Peyer's patch (tissue), 4 donors: Measurements from ENCODE around the gene POPDC2. TPM values are rescaled to one million over a fixed set of nuclear protein-coding genes. Genes with fewer than 3 reads are reported as not detected.

Experiments used
- DNase-seq, 3 donors: peaks; one replicate each; pipeline ENCODE4 v3.0.0-alpha.2; 2017 to 2019
- H3K27ac ChIP-seq, 4 donors: fragments of 200-600 bp; sonication (generic); one replicate each; pipeline ENCODE4 v1.5.1; 2016 to 2019
- H3K27me3 ChIP-seq, 2 donors: fragments of 200-600 bp; sonication (generic); one replicate each; pipeline ENCODE4 v1.5.1; 2019
- H3K36me3 ChIP-seq, 3 donors: fragments of 200-600 bp; sonication (generic); one replicate each; pipeline ENCODE4 v1.5.1; 2016 to 2019
- H3K4me1 ChIP-seq, 4 donors: fragments of 200-600 bp; sonication (generic); one replicate each; pipeline ENCODE4 v1.5.1; 2016 to 2019
- H3K4me3 ChIP-seq, 4 donors: fragments of 200-600 bp; sonication (generic); 1 replicate in 3 of 4; 2 replicates in 1 of 4; pipeline ENCODE4 v1.5.1; 2016 to 2019; ENCODE audit warnings: mild to moderate bottlenecking in 1 of 4
- H3K9me3 ChIP-seq, 4 donors: fragments of 200-600 bp; sonication (generic); one replicate each; pipeline ENCODE4 v1.5.1; 2016 to 2019; ENCODE audit warnings: mild to moderate bottlenecking in 1 of 4
- POLR2A ChIP-seq, 2 donors: fragments of 450-650 bp; IDR thresholded peaks; one replicate each; pipeline ENCODE4 v1.5.1; 2017; ENCODE audit warnings: antibody characterized with exemption in 2 of 2, mild to moderate bottlenecking in 2 of 2, moderate library complexity in 2 of 2
- total RNA-seq, 4 donors: library from RNA; depleted of rRNA; stranded (reverse); fragments of >200 nt; gene quantifications; one replicate each; pipeline ENCODE4 v1.1.0, GENCODE V29; 2016
- TF ChIP-seq, protein P1 (sequence below), 6 experiments: fragments of 450-650 bp in 4 of 6; fragments of 200-600 bp in 2 of 6; sonication (generic) in 1 of 6; IDR thresholded peaks; one replicate each; pipeline ENCODE4 v1.5.1; 2017 to 2019; ENCODE audit warnings: antibody characterized with exemption in 6 of 6, mild to moderate bottlenecking in 3 of 6, moderate library complexity in 1 of 6

The POPDC2 gene
- total RNA-seq, 4 donors from 2014 or later = 3.0 to 8.3 (median 6.3) TPM

DNA sequence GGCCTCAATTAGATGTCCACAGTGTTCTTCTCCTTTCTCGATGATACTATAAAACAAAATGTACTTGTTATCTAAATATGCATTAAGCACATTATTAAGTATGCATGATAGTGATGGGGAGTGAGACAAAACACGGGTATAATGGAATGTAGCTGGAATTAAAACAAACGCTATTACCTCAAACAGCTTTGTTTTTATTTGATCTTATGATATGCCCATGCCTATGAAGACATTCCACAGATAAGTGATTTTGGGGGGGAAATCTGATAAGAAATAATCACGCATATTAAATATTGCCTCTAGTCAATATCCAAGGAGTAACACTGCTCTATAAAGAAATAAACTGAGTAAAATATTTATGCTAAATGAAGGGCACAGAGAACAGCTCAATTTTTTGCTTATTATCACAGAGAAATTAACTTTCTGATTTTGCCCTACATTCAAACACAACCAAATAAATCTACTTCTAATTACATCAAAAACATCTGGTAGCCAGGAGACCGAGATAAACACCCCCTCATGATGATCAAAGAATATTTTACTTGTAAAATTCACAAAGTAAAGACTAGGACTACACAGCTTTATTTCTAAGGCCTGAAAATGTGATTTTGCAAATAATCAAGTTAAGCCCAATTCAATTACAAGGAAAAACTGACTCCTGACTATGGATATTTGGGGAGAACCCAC lies 14.9 kb upstream of the POPDC2 start:
- Histone ChIP-seq H3K27me3 (no peaks in the 10 kb centered on the region), H3K4me3 (peak overlapping the region in 1 of 4 donors; percentile 23), H3K9me3 (no peaks in the 10 kb centered on the region), H3K4me1 (peaks cover 0 to 17% (median 0%) of the 10 kb centered on the region in 4 donors), H3K27ac (peak overlapping the region in 3 of 4 donors; percentile 89 to 98 (median 95)), H3K36me3 (peaks cover 0 to 42% (median 0%) of the 10 kb centered on the region in 3 donors)
- TF ChIP-seq, protein P1, sequence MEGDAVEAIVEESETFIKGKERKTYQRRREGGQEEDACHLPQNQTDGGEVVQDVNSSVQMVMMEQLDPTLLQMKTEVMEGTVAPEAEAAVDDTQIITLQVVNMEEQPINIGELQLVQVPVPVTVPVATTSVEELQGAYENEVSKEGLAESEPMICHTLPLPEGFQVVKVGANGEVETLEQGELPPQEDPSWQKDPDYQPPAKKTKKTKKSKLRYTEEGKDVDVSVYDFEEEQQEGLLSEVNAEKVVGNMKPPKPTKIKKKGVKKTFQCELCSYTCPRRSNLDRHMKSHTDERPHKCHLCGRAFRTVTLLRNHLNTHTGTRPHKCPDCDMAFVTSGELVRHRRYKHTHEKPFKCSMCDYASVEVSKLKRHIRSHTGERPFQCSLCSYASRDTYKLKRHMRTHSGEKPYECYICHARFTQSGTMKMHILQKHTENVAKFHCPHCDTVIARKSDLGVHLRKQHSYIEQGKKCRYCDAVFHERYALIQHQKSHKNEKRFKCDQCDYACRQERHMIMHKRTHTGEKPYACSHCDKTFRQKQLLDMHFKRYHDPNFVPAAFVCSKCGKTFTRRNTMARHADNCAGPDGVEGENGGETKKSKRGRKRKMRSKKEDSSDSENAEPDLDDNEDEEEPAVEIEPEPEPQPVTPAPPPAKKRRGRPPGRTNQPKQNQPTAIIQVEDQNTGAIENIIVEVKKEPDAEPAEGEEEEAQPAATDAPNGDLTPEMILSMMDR (IDR thresholded peaks at IDR 0.05) = no peak
- TF ChIP-seq POLR2A (IDR thresholded peaks at IDR 0.05) = no peak
- DNase-seq = no peak

- H3K27ac ChIP-seq = no peak overlapping the region
- no peaks in the 10 kb centered on the region for H3K9me3 ChIP-seq
- TF ChIP-seq POLR2A (IDR thresholded peaks at IDR 0.05) = no peak
- TF ChIP-seq, protein P1 (IDR thresholded peaks at IDR 0.05) = no peak
- no peak overlapping the region for H3K4me3 ChIP-seq
- H3K27me3 ChIP-seq = no peaks in the 10 kb centered on the region
- H3K4me1 ChIP-seq = peaks cover 0 to 17% (median 0%) of the 10 kb centered on the region in 4 donors
- H3K36me3 ChIP-seq = peaks cover 0 to 49% (median 0%) of the 10 kb centered on the region in 3 donors
- no peak for DNase-seq
Measured at GRCh38 chr3:119673875-119674274, 13.5 kb upstream of the POPDC2 start.

GRCh38 chr3:119672776-119673175 lies 12.4 kb upstream of the POPDC2 start:
- Histone ChIP-seq H3K4me3 (no peak overlapping the region), H3K27me3 (no peaks in the 10 kb centered on the region), H3K9me3 (no peaks in the 10 kb centered on the region), H3K4me1 (peaks cover 0 to 17% (median 0%) of the 10 kb centered on the region in 4 donors), H3K27ac (peak overlapping the region in 1 of 4 donors; percentile 10), H3K36me3 (peaks cover 0 to 60% (median 0%) of the 10 kb centered on the region in 3 donors)
- no peak for TF ChIP-seq POLR2A (IDR thresholded peaks at IDR 0.05)
- TF ChIP-seq, protein P1 (IDR thresholded peaks at IDR 0.05) = no peak
- no peak for DNase-seq

GRCh38 chr3:119669906-119670570 lies 9.6 kb upstream of the POPDC2 start:
- TF ChIP-seq POLR2A (IDR thresholded peaks at IDR 0.05) = no peak
- TF ChIP-seq, protein P1 (IDR thresholded peaks at IDR 0.05) = no peak
- Histone ChIP-seq H3K4me3 (no peak overlapping the region), H3K27me3 (no peaks in the 10 kb centered on the region), H3K9me3 (no peaks in the 10 kb centered on the region), H3K27ac (no peak overlapping the region), H3K4me1 (peaks cover 0 to 6% (median 0%) of the 10 kb centered on the region in 4 donors), H3K36me3 (peaks cover 0 to 60% (median 0%) of the 10 kb centered on the region in 3 donors)
- no peak for DNase-seq

GRCh38 chr3:119665954-119666559 lies 5.7 kb upstream of the POPDC2 start:
- H3K4me1 ChIP-seq = no peaks in the 10 kb centered on the region
- no peak for TF ChIP-seq POLR2A (IDR thresholded peaks at IDR 0.05)
- TF ChIP-seq, protein P1 (IDR thresholded peaks at IDR 0.05) = no peak
- no peaks in the 10 kb centered on the region for H3K9me3 ChIP-seq
- H3K27ac ChIP-seq = no peak overlapping the region
- DNase-seq = no peak
- H3K36me3 ChIP-seq = peaks cover 0 to 22% (median 0%) of the 10 kb centered on the region in 3 donors
- no peak overlapping the region for H3K4me3 ChIP-seq
- H3K27me3 ChIP-seq = no peaks in the 10 kb centered on the region
